CD4-positive, alpha-beta T cell (primary cell): Measurements from ENCODE around the gene ALG11. TPM values are rescaled to one million over a fixed set of nuclear protein-coding genes. Genes with fewer than 3 reads are reported as not detected.
A peak's percentile ranks its signal among the peaks of the same experiment; 100 is the strongest.

Experiments used
- ATAC-seq: fragments of 200-7000 bp; cut with Tn5 transposase; one replicate; pipeline ENCODE4 v1.10.0; 2022; ENCODE audit warnings: mild to moderate bottlenecking; ENCODE audit not compliant: poor library complexity
- CTCF ChIA-PET: fragments of 350-600 bp; sonication (Branson Sonifier 250); formaldehyde crosslinking; loops from one replicate; lab custom pipeline; 2021; ENCODE audit warnings: antibody characterized with exemption, inconsistent platforms; lab: Charles Lee
- POLR2A ChIA-PET: fragments of 350-600 bp; sonication (Branson Sonifier 250); formaldehyde crosslinking; loops from one replicate; lab custom pipeline; 2021; ENCODE audit warnings: antibody characterized with exemption, inconsistent platforms; lab: Charles Lee
- DNase-seq, 14 experiments: peaks; one replicate each; pipeline ENCODE4 v3.0.0-alpha.2; 2013 to 2020; ENCODE audit warnings: mixed read lengths in 2 of 14
- H3K27ac ChIP-seq, 2 donors: one replicate each; pipeline versions ENCODE4 v1.5.1 to v1.7.0; 2013; ENCODE audit warnings: low read length in 2 of 2, low read depth in 1 of 2, mild to moderate bottlenecking in 1 of 2
- H3K27me3 ChIP-seq, 2 experiments: 1 replicate in 1 of 2; 2 replicates in 1 of 2; pipeline versions ENCODE4 v1.6.1 to v1.7.0; 2013; ENCODE audit warnings: low read length in 2 of 2, control low read depth in 1 of 2, mild to moderate bottlenecking in 1 of 2, moderate library complexity in 1 of 2; ENCODE audit not compliant: insufficient read depth in 2 of 2, control insufficient read depth in 1 of 2
- H3K36me3 ChIP-seq: one replicate; pipeline ENCODE4 v1.6.1; 2013; ENCODE audit warnings: low read length, control low read depth; ENCODE audit not compliant: insufficient read depth
- H3K4me1 ChIP-seq: one replicate; pipeline ENCODE4 v1.6.1; 2013; ENCODE audit warnings: low read length, control low read depth; ENCODE audit not compliant: insufficient read depth
- H3K4me3 ChIP-seq: one replicate; pipeline ENCODE4 v1.5.1; 2013; ENCODE audit warnings: mild to moderate bottlenecking, low read length, moderate library complexity
- H3K9me3 ChIP-seq, 2 experiments: 1 replicate in 1 of 2; 2 replicates in 1 of 2; pipeline versions ENCODE4 v1.6.1 to v1.7.0; 2013; ENCODE audit warnings: low read length in 2 of 2, mild to moderate bottlenecking in 2 of 2, control low read depth in 1 of 2, moderate library complexity in 1 of 2; ENCODE audit not compliant: control insufficient read depth in 1 of 2, insufficient read depth in 1 of 2
- H3K27ac Mint-ChIP-seq: one replicate; pipeline ENCODE4 v1.8.0; 2020; ENCODE audit warnings: mixed read lengths
- H3K27me3 Mint-ChIP-seq: one replicate; pipeline ENCODE4 v1.8.0; 2021; ENCODE audit warnings: mixed read lengths
- H3K36me3 Mint-ChIP-seq: one replicate; pipeline ENCODE4 v1.8.0; 2021; ENCODE audit warnings: low read depth, mixed read lengths
- H3K4me1 Mint-ChIP-seq: one replicate; pipeline ENCODE4 v1.8.0; 2021; ENCODE audit warnings: low read depth, mixed read lengths
- H3K4me3 Mint-ChIP-seq: one replicate; pipeline ENCODE4 v1.8.0; 2020; ENCODE audit warnings: mild to moderate bottlenecking, mixed read lengths
- H3K9me3 Mint-ChIP-seq: one replicate; pipeline ENCODE4 v1.8.0; 2020; ENCODE audit warnings: mixed read lengths
- intact Hi-C, 2 experiments: fragments of 100-400 bp; cut with DNase I in 1 of 2; cut with micrococcal nuclease in 1 of 2; formaldehyde crosslinking; loops; one replicate each; pipeline versions ENCODE4 v1.15.1 to v1.9.0; 2023 to 2025; cut with DNase I, micrococcal nuclease
- total RNA-seq, 174 experiments: library from RNA in 2 of 174; stranded (reverse) in 2 of 174; gene quantifications; one replicate each; pipeline ENCODE4 v1.2.3 and lab custom pipeline; 2021 to 2026
- TF ChIP-seq, protein P1 (sequence below): fragments of 200-600 bp; IDR thresholded peaks from one replicate; pipeline ENCODE4 v1.8.0; 2022; ENCODE audit warnings: antibody characterized with exemption, mild to moderate bottlenecking

The ALG11 gene
- total RNA-seq, 2 experiments from 2014 or later, result 25.8 to 29.8 TPM

DNA sequence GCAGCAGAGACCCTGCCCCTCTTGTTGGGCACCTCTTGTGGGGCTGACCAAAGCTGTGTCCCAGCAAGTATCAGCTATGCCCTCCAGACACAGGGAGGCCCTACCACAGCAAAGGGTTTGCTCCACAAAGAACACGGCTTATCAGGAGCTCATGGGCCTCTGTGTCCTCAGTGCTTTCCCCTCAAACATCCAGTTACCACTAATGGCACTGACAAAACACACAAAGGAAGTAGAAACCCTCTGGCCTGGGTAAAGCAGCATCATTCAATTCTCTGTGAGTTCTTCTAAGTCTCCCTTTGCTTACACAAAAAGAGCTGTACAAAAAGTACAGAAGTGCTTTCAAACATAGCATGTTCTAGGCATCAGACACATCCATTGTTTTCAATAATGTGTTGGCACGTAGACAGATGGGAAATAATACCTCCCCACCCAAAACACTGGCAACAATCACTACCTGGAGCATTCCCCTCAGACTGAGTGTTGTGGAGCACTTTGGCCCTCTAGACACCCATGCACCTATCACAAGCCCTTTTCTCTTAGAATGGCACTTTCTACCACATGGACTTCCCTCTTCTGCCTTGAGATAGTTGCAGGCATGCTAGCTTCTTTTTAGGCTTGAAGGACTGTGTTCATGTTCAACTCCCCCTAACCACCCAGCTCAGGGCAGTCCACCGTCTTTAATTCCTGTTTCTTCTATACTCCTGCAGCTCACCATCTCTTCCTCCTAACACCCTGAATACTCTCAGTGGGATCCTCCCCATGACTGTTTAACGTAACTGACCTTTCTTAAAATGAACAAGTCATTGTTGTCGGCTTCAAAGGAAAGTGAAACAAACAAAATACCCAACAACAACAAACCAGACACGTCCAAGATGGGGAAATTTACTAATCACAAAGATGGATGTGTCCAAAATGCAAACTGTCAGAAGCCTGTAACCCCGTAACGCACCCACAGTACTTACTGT is 44.4 kb upstream of the ALG11 start:
- H3K4me3 ChIP-seq, result no peak overlapping the region
- no peaks in the 10 kb centered on the region for H3K27me3 ChIP-seq
- ChIA-PET CTCF (no interaction called here), POLR2A (interaction anchor here (0.7 kb wide), 1 partner anchor 44 kb away, joined by 3 read pairs; the partner anchor contains the start of genes ALG11 and ATP7B)
- H3K9me3 Mint-ChIP-seq, result no peaks in the 10 kb centered on the region
- H3K36me3 ChIP-seq, result no peaks in the 10 kb centered on the region
- intact Hi-C loops, result no loop called here
- ATAC-seq (no peak), DNase-seq (no peak)
- no peaks in the 10 kb centered on the region for H3K9me3 ChIP-seq
- no peaks in the 10 kb centered on the region for H3K27me3 Mint-ChIP-seq
- TF ChIP-seq, protein P1, sequence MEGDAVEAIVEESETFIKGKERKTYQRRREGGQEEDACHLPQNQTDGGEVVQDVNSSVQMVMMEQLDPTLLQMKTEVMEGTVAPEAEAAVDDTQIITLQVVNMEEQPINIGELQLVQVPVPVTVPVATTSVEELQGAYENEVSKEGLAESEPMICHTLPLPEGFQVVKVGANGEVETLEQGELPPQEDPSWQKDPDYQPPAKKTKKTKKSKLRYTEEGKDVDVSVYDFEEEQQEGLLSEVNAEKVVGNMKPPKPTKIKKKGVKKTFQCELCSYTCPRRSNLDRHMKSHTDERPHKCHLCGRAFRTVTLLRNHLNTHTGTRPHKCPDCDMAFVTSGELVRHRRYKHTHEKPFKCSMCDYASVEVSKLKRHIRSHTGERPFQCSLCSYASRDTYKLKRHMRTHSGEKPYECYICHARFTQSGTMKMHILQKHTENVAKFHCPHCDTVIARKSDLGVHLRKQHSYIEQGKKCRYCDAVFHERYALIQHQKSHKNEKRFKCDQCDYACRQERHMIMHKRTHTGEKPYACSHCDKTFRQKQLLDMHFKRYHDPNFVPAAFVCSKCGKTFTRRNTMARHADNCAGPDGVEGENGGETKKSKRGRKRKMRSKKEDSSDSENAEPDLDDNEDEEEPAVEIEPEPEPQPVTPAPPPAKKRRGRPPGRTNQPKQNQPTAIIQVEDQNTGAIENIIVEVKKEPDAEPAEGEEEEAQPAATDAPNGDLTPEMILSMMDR, result no peak
- H3K36me3 Mint-ChIP-seq, result no peaks in the 10 kb centered on the region
- no peak overlapping the region for H3K27ac ChIP-seq
- peaks cover 50% of the 10 kb centered on the region for H3K4me1 Mint-ChIP-seq
- no peak overlapping the region for H3K27ac Mint-ChIP-seq
- H3K4me1 ChIP-seq, result peaks cover 31% of the 10 kb centered on the region
- peak overlapping the region; percentile 27 for H3K4me3 Mint-ChIP-seq

DNA sequence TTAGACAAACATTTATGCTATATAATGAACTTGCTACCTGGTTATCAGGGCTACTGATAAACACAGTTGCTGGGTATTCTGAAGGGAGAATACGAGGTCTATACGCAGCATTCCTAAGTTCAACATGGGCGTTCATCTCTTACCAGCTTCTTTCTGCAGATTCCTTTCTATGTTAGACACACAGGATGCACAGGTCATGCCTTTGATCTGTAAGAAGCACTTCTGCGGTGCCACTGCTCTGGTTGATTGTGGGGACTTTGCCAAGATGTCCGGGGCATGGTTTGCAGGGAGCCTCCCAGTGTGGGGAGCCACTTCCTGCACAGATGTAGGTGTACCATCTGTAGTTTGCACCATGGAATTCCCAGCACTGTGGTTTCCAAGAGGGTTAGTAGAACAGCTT is 41.8 kb upstream of the ALG11 start:
- intact Hi-C loops, result no loop called here
- no peaks in the 10 kb centered on the region for H3K27me3 Mint-ChIP-seq
- DNase-seq (peak in 4 of 14 experiments; percentile 29 to 46 (median 36)), ATAC-seq (peak; percentile 60)
- ChIA-PET POLR2A (no interaction called here), CTCF (no interaction called here)
- peak overlapping the region; percentile 12 for H3K4me3 Mint-ChIP-seq
- Histone ChIP-seq H3K27ac (no peak overlapping the region), H3K36me3 (no peaks in the 10 kb centered on the region), H3K4me1 (peaks cover 31% of the 10 kb centered on the region), H3K4me3 (no peak overlapping the region), H3K9me3 (no peaks in the 10 kb centered on the region), H3K27me3 (no peaks in the 10 kb centered on the region)
- H3K9me3 Mint-ChIP-seq, result no peaks in the 10 kb centered on the region
- peaks cover 50% of the 10 kb centered on the region for H3K4me1 Mint-ChIP-seq
- H3K36me3 Mint-ChIP-seq, result no peaks in the 10 kb centered on the region
- TF ChIP-seq, protein P1, result no peak
- peak overlapping the region; percentile 25 for H3K27ac Mint-ChIP-seq

DNA sequence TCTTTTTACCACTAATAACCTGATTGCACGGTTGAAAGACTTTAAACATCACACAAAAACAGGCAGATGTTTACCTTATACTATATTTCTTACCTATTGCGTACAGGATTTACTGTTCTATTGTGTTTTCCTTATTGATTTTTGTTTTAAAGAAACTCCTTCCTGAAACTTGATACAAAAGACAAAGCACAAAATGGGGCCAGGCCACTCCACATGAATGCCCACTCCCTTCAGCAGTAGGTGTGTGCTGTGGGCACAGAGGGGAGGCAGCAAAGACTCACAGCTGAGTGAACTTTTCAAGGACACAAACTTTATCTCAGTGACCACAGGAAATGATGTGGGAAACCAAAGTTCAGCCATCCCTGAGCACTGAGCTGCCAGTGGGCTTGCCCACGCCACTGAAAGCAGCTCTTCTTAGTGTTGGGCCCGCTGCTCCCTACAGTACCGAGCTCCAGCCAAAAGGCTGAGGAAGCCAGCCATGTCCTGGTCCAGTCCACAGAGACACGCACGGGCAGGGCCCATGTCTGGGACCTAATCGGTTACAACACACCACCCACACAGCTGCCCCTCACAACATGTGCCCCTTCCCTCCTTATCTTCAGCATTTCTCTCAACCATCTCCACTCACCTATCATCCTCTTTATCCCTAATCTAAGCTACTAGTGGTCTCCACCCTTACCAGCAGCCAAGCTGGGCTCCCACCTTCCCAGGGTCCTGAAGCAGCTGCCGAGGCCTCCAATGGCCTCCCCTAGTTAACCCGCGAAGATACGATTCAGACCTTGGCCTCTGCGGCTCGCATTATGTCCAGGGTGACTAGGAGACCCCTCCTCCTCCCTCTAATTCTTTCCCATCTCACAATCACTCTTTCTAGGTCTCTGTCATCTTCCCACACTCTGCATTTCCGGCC is 40.4 kb upstream of the ALG11 start:
- intact Hi-C loops, result no loop called here
- no peak overlapping the region for H3K4me3 ChIP-seq
- ChIA-PET POLR2A (no interaction called here), CTCF (no interaction called here)
- Mint-ChIP-seq H3K4me3 (no peak overlapping the region), H3K27ac (no peak overlapping the region), H3K27me3 (no peaks in the 10 kb centered on the region), H3K4me1 (peaks cover 37% of the 10 kb centered on the region), H3K9me3 (no peaks in the 10 kb centered on the region), H3K36me3 (no peaks in the 10 kb centered on the region)
- peaks cover 23% of the 10 kb centered on the region for H3K4me1 ChIP-seq
- TF ChIP-seq, protein P1, result no peak
- H3K27ac ChIP-seq, result no peak overlapping the region
- H3K9me3 ChIP-seq, result no peaks in the 10 kb centered on the region
- DNase-seq, result no peak
- ATAC-seq, result no peak
- H3K36me3 ChIP-seq, result no peaks in the 10 kb centered on the region
- no peaks in the 10 kb centered on the region for H3K27me3 ChIP-seq
